GM13977 (cell line): ENCODE measurements around the gene LRP1B.

Source experiments
- DNase-seq: peaks from one replicate; pipeline ENCODE4 v3.0.0; 2012; ENCODE audit warnings: low spot score
- CTCF ChIP-seq: IDR thresholded peaks from 2 replicates; pipeline ENCODE4 v1.5.1; 2012; ENCODE audit warnings: mild to moderate bottlenecking, control low read depth; ENCODE audit not compliant: insufficient read depth; ENCODE audit errors: extremely low read depth, missing control alignments
- in situ Hi-C: fragments of 300-500 bp; cut with MboI; formaldehyde crosslinking; loops from one replicate; pipeline ENCODE4 v1.12.0; 2022; ENCODE audit warnings: low sequenced_read_pairs, low pct_unique_long_range_greater_than_20kb, mixed read lengths, inconsistent platforms; ENCODE audit not compliant: unreplicated experiment

Gene LRP1B

DNA sequence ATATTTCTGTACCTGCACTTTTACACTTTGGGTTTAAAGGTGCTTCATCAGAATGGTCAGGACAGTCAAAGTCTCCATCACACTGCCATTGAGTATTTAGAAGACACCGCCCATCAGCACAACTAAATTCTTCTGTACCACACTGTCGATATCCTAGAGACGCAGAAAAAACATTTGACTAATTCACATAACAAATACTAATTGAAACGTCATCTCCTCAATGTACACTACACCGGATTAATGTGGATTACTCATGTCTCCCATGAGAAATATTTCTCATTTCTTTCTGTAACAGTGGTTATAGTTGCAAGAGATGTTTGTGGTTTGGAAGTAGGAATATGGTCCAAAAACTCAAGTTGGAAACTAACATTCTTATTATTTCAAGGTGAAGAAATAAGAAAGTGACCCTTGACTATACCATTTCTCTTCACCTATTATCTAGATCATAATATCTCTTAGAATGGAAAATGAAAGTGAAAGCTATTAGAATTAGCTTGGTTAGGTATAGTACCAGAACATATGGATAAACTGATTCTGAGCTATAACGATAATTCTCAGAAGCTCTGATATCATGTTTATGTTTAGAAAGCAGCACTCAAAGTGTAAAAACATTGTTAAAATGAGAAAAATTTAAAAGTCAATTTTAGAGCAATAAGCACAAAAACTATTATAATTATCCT, 1627.7 kb downstream of the LRP1B start:
- in situ Hi-C loops: no loop called here
- TF ChIP-seq CTCF: no peak
- no peak for DNase-seq

DNA sequence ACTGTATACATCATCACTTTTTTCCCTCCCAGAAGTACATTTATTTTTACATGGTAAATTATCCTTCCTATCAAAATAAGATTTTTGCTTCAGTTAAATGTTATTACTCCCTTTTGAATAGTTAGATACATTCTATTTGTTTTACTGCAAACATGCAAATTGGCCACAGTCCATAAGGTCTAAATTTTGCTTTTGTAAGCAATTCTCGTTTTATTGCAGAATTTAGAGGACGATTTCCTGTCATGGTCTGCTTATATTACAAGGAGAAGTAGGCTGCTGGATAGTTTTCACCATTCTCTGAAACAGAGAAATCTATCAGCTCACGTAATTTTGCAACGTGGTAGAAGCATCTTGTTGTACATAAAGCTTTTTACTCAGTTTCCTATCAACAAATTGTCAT, 1632.5 kb downstream of the LRP1B start:
- TF ChIP-seq CTCF: no peak
- no peak for DNase-seq
- in situ Hi-C loops: no loop called here

GRCh38 chr2:140496714-140497113, 1634.1 kb downstream of the LRP1B start:
- in situ Hi-C loops: no loop called here
- no peak for DNase-seq
- TF ChIP-seq CTCF: no peak

- no peak for TF ChIP-seq CTCF
- in situ Hi-C loops: no loop called here
Measured at GRCh38 chr2:140491876-140492275, 1638.9 kb downstream of the LRP1B start.

GRCh38 chr2:140489193-140489592, 1641.6 kb downstream of the LRP1B start:
- TF ChIP-seq CTCF: no peak
- in situ Hi-C loops: no loop called here
- DNase-seq: no peak

More at GRCh38 chr2:140491876-140492275, 1638.9 kb downstream of the LRP1B start:
- DNase-seq: no peak

DNA sequence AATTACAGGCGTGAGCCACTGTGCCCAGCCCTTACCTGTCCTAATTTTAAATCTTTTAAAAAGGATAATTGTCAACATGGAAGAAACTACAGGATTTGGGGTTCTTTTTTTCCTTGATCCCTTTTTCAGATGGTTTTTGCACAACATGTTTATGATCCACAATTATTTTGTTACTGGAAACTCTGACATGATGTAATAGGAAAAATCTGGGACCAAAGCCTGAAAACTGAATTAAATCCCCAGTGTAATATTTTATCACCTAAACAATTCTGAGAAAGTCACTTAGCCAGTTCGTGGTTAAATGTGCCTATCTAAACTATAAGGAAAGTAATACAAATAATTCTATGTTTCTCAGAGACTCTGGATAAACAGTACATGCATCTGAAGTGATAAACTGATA, 1649.7 kb downstream of the LRP1B start:
- TF ChIP-seq CTCF: no peak
- no peak for DNase-seq
- in situ Hi-C loops: no loop called here
